Eye (tissue), 1 donor: ENCODE measurements around the gene USP17L13.
"Not testable (repeated sequence)": the region's sequence is repeated elsewhere in the genome, so short reads cannot be mapped to it uniquely, and the experiment has no call there.

Experiments
- DNase-seq: peaks from one replicate; pipeline ENCODE4 v3.0.0-alpha.2; 2015

Gene USP17L13, protein sequence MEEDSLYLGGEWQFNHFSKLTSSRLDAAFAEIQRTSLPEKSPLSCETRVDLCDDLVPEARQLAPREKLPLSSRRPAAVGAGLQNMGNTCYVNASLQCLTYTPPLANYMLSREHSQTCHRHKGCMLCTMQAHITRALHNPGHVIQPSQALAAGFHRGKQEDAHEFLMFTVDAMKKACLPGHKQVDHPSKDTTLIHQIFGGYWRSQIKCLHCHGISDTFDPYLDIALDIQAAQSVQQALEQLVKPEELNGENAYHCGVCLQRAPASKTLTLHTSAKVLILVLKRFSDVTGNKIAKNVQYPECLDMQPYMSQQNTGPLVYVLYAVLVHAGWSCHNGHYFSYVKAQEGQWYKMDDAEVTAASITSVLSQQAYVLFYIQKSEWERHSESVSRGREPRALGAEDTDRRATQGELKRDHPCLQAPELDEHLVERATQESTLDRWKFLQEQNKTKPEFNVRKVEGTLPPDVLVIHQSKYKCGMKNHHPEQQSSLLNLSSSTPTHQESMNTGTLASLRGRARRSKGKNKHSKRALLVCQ

DNA sequence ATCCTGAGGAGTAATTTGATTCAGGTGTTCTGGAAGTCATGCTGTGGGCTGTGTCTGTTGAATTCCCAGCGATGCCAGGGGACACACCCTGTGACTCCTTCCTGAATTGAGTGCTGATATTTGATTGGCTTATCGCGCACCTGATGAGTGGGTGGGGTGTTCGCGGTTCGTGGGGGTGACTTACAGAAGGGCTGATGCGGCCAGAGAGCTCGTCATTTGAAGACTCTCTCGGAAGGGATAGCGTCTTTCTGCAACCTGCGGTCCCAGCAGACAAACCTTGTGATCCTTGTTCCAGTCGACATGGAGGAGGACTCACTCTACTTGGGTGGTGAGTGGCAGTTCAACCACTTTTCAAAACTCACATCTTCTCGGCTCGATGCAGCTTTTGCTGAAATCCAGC, at the start of gene USP17L13:
Gene USP17L13, plus strand, starts transcription at position 301 of the 400 bp plus-strand sequence. Its CDS starts 0 bp downstream, at position 301.
- DNase-seq, result not testable (repeated sequence)

DNA sequence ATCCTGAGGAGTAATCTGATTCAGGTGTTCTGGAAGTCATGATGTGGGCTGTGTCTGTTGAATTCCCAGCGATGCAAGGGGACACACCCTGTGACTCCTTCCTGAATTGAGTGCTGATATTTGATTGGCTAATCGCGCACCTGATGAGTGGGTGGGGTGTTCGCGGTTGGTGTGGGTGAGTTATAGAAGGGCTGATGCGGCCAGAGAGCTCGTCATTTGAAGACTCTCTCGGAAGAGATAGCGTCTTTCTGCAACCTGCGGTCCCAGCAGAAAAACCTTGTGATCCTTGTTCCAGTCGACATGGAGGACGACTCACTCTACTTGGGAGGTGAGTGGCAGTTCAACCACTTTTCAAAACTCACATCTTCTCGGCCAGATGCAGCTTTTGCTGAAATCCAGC, 14.3 kb upstream of the USP17L13 start, which contains the start of gene USP17L10:
Gene USP17L10, plus strand, starts transcription at position 301 of the 400 bp plus-strand sequence. Its CDS starts 0 bp downstream, at position 301.
- DNase-seq, result not testable (repeated sequence)

DNA sequence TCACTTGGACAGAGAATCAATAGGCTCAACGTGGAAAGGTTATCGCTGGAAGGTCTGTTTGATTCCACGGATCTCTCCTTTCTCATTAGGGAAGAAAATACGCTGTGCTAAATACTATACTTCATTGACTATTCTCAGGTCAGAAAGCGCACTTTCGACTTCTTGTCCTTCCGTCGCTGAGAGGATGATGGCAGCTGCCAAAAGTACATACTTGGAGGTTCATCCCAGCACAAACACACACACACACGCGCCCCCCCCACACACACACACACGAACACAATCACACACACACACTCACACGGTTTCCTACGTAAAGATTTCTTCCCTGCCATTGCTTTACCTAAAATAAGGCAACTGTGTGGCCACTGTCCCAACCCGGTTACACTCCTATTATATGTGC, 10.0 kb upstream of the USP17L13 start:
- DNase-seq, result not testable (repeated sequence)

DNA sequence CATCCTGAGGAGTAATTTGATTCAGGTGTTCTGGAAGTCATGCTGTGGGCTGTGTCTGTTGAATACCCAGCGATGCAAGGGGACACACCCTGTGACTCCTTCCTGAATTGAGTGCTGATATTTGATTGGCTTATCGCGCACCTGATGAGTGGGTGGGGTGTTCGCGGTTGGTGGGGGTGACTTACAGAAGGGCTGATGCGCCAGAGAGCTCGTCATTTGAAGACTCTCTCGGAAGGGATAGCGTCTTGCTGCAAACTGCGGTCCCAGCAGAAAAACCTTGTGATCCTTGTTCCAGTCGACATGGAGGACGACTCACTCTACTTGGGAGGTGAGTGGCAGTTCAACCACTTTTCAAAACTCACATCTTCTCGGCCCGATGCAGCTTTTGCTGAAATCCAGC, 9.6 kb upstream of the USP17L13 start, which contains the start of gene USP17L11:
Gene USP17L11, plus strand, starts transcription at position 301 of the 400 bp plus-strand sequence. Its CDS starts 0 bp downstream, at position 301.
- not testable (repeated sequence) for DNase-seq

DNA sequence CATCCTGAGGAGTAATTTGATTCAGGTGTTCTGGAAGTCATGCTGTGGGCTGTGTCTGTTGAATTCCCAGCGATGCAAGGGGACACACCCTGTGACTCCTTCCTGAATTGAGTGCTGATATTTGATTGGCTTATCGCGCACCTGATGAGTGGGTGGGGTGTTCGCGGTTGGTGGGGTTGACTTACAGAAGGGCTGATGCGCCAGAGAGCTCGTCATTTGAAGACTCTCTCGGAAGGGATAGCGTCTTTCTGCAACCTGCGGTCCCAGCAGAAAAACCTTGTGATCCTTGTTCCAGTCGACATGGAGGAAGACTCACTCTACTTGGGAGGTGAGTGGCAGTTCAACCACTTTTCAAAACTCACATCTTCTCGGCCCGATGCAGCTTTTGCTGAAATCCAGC, 4.8 kb upstream of the USP17L13 start, which contains the start of gene USP17L12:
Gene USP17L12, plus strand, starts transcription at position 301 of the 400 bp plus-strand sequence. Its CDS starts 0 bp downstream, at position 301.
- DNase-seq, result not testable (repeated sequence)

DNA sequence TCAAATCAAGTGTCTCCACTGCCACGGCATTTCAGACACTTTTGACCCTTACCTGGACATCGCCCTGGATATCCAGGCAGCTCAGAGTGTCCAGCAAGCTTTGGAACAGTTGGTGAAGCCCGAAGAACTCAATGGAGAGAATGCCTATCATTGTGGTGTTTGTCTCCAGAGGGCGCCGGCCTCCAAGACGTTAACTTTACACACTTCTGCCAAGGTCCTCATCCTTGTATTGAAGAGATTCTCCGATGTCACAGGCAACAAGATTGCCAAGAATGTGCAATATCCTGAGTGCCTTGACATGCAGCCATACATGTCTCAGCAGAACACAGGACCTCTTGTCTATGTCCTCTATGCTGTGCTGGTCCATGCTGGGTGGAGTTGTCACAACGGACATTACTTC, 5.6 kb downstream of the USP17L13 start:
- DNase-seq, result not testable (repeated sequence)

DNA sequence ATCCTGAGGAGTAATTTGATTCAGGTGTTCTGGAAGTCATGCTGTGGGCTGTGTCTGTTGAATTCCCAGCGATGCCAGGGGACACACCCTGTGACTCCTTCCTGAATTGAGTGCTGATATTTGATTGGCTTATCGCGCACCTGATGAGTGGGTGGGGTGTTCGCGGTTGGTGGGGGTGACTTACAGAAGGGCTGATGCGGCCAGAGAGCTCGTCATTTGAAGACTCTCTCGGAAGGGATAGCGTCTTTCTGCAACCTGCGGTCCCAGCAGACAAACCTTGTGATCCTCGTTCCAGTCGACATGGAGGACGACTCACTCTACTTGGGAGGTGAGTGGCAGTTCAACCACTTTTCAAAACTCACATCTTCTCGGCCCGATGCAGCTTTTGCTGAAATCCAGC, 9.4 kb downstream of the USP17L13 start, which contains the start of gene USP17L15:
Gene USP17L15, plus strand, starts transcription at position 301 of the 400 bp plus-strand sequence. Its CDS starts 0 bp downstream, at position 301.
- DNase-seq, result not testable (repeated sequence)

DNA sequence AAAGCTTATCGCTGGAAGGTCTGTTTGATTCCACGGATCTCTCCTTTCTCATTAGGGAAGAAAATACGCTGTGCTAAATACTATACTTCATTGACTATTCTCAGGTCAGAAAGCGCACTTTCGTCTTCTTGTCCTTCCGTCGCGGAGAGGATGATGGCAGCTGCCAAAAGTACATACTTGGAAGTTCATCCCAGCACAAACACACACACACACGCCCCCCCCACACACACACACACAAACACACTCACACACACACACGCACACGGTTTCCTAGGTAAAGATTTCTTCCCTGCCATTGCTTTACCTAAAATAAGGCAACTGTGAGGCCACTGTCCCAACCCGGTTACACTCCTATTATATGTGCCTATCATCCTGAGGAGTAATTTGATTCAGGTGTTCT, 13.8 kb downstream of the USP17L13 start:
- DNase-seq, result not testable (repeated sequence)

DNA sequence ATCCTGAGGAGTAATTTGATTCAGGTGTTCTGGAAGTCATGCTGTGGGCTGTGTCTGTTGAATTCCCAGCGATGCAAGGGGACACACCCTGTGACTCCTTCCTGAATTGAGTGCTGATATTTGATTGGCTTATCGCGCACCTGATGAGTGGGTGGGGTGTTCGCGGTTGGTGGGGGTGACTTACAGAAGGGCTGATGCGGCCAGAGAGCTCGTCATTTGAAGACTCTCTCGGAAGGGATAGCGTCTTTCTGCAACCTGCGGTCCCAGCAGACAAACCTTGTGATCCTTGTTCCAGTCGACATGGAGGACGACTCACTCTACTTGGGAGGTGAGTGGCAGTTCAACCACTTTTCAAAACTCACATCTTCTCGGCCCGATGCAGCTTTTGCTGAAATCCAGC, 18.9 kb downstream of the USP17L13 start, which contains the start of gene USP17L17:
Gene USP17L17, plus strand, starts transcription at position 301 of the 400 bp plus-strand sequence. Its CDS starts 0 bp downstream, at position 301.
- not testable (repeated sequence) for DNase-seq

DNA sequence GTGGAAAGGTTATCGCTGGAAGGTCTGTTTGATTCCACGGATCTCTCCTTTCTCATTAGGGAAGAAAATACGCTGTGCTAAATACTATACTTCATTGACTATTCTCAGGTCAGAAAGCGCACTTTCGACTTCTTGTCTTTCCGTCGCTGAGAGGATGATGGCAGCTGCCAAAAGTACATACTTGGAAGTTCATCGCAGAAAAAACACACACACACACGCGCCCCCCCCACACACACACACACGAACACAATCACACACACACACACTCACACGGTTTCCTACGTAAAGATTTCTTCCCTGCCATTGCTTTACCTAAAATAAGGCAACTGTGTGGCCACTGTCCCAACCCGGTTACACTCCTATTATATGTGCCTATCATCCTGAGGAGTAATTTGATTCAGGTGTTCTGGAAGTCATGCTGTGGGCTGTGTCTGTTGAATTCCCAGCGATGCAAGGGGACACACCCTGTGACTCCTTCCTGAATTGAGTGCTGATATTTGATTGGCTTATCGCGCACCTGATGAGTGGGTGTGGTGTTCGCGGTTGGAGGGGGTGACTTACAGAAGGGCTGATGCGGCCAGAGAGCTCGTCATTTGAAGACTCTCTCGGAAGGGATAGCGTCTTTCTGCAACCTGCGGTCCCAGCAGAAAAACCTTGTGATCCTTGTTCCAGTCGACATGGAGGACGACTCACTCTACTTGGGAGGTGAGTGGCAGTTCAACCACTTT, 23.4 kb downstream of the USP17L13 start, which contains the start of gene USP17L18:
Gene USP17L18, plus strand, starts transcription at position 678 of the 728 bp plus-strand sequence. Its CDS starts 0 bp downstream, at position 678.
- not testable (repeated sequence) for DNase-seq

DNA sequence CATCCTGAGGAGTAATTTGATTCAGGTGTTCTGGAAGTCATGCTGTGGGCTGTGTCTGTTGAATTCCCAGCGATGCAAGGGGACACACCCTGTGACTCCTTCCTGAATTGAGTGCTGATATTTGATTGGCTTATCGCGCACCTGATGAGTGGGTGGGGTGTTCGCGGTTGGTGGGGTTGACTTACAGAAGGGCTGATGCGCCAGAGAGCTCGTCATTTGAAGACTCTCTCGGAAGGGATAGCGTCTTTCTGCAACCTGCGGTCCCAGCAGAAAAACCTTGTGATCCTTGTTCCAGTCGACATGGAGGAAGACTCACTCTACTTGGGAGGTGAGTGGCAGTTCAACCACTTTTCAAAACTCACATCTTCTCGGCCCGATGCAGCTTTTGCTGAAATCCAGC, 28.4 kb downstream of the USP17L13 start, which contains the start of gene USP17L19:
Gene USP17L19, plus strand, starts transcription at position 301 of the 400 bp plus-strand sequence. Its CDS starts 0 bp downstream, at position 301.
- not testable (repeated sequence) for DNase-seq

DNA sequence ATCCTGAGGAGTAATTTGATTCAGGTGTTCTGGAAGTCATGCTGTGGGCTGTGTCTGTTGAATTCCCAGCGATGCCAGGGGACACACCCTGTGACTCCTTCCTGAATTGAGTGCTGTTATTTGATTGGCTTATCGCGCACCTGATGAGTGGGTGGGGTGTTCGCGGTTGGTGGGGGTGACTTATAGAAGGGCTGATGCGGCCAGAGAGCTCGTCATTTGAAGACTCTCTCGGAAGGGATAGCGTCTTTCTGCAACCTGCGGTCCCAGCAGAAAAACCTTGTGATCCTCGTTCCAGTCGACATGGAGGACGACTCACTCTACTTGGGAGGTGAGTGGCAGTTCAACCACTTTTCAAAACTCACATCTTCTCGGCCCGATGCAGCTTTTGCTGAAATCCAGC, 33.1 kb downstream of the USP17L13 start, which contains the start of gene USP17L20:
Gene USP17L20, plus strand, starts transcription at position 301 of the 400 bp plus-strand sequence. Its CDS starts 0 bp downstream, at position 301.
- DNase-seq, result not testable (repeated sequence)

DNA sequence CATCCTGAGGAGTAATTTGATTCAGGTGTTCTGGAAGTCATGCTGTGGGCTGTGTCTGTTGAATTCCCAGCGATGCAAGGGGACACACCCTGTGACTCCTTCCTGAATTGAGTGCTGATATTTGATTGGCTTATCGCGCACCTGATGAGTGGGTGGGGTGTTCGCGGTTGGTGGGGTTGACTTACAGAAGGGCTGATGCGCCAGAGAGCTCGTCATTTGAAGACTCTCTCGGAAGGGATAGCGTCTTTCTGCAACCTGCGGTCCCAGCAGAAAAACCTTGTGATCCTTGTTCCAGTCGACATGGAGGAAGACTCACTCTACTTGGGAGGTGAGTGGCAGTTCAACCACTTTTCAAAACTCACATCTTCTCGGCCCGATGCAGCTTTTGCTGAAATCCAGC, 37.9 kb downstream of the USP17L13 start, which contains the start of gene USP17L21:
Gene USP17L21, plus strand, starts transcription at position 301 of the 400 bp plus-strand sequence. Its CDS starts 0 bp downstream, at position 301.
- not testable (repeated sequence) for DNase-seq

DNA sequence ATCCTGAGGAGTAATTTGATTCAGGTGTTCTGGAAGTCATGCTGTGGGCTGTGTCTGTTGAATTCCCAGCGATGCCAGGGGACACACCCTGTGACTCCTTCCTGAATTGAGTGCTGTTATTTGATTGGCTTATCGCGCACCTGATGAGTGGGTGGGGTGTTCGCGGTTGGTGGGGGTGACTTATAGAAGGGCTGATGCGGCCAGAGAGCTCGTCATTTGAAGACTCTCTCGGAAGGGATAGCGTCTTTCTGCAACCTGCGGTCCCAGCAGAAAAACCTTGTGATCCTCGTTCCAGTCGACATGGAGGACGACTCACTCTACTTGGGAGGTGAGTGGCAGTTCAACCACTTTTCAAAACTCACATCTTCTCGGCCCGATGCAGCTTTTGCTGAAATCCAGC, 42.6 kb downstream of the USP17L13 start, which contains the start of gene USP17L22:
Gene USP17L22, plus strand, starts transcription at position 301 of the 400 bp plus-strand sequence. Its CDS starts 0 bp downstream, at position 301.
- DNase-seq, result not testable (repeated sequence)

DNA sequence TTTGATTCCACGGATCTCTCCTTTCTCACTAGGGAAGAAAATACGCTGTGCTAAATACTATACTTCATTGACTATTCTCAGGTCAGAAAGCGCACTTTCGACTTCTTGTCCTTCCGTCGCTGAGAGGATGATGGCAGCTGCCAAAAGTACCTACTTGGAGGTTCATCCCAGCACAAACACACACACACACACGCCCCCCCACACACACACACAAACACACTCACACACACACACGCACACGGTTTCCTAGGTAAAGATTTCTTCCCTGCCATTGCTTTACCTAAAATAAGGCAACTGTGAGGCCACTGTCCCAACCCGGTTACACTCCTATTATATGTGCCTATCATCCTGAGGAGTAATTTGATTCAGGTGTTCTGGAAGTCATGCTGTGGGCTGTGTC, 47.0 kb downstream of the USP17L13 start:
- not testable (repeated sequence) for DNase-seq
